Stimulated activated CD8-positive, alpha-beta memory T cell treated with anti-CD3 and anti-CD28 coated beads, Interleukin-15, amount 100 ng/mL, for 4 hours (primary cell): ENCODE measurements around the gene NKAIN1.

Source experiments
- DNase-seq, 2 donors: peaks; one replicate each; pipeline ENCODE4 v3.0.0-alpha.2; 2020; ENCODE audit warnings: low read depth in 2 of 2

The NKAIN1 gene

GRCh38 chr1:31232689-31233088 is 7.0 kb downstream of the NKAIN1 start:
- DNase-seq = no peak

GRCh38 chr1:31231802-31232201 is 7.9 kb downstream of the NKAIN1 start:
- DNase-seq = no peak

GRCh38 chr1:31230378-31230777 is 9.3 kb downstream of the NKAIN1 start:
- no peak for DNase-seq

- DNase-seq = no peak
These were observed 10.7 kb downstream of the NKAIN1 start for GRCh38 chr1:31228986-31229385.

- no peak for DNase-seq
These were observed 11.7 kb downstream of the NKAIN1 start for GRCh38 chr1:31227891-31228568.

DNA sequence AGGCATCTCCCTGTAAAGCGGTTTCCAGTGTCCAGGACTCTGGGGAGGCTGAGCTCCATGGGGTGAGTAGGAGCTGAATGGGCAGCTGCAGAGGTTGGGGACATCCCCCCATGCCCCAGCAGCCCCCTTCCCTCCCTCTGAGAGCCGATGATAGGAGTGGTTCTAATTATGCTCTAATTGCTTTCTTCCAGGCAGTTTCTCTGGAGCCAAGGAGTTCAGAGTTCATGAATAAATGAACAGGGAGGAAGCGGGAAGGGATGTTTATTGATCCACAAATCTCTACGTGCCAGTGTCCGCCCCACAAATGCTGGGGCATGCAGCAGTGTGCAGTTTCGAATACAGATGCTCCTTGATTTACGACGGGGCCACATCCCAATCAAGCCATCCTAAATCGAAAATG is 15.6 kb downstream of the NKAIN1 start:
- no peak for DNase-seq

- DNase-seq = no peak
These were observed 17.5 kb downstream of the NKAIN1 start for GRCh38 chr1:31222176-31222575.

- DNase-seq = no peak
These were observed 18.6 kb downstream of the NKAIN1 start for GRCh38 chr1:31221072-31221471.

DNA sequence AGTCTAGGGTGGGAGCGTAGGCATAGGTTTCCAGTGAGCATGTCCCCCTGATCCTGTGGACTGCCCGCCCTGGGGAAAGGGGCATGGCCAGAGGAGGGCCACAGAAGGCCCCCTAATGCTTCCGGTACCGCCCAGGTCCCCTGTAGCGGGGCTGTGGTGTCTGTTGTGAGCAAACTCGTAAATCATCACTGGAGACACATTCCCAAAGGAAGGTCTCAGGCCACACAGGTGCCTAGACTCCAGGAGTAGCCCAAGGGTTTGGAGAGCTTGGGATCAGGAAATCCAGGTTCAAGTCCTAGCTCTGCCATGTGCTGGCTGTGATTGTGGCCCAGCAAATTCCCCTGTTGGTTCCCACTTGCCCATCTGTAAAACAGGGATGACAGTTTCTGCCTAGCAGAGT is 20.2 kb downstream of the NKAIN1 start:
- DNase-seq = no peak

GRCh38 chr1:31218705-31219104 is 21.0 kb downstream of the NKAIN1 start:
- DNase-seq = no peak

GRCh38 chr1:31216016-31216415 is 23.7 kb downstream of the NKAIN1 start:
- no peak for DNase-seq

DNA sequence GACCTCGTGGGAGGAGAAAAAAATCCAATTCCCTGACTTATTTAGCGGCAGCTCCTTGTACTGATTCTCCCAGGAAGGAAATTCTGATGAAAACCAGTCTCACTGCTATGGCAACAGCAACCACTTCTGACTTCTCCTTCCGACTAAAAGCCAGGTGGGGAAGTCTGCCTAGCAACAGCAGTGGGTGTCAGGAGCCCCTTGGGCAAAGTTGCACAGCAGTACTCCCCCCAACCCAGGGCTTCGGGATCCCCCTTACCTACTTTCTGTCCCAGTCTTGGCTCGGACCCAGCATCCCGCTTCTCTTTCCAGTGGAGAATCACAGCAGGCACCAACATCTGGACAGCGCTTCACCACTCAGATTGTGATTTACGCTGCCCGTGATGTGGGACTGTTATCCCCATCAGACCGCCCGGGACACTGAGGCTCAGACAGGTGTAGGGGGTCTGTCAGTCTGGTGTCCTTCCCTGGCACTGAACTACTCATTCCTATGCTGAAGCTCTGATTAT is 24.6 kb downstream of the NKAIN1 start:
- DNase-seq = no peak

GRCh38 chr1:31214316-31215064 is 25.2 kb downstream of the NKAIN1 start:
- no peak for DNase-seq

DNA sequence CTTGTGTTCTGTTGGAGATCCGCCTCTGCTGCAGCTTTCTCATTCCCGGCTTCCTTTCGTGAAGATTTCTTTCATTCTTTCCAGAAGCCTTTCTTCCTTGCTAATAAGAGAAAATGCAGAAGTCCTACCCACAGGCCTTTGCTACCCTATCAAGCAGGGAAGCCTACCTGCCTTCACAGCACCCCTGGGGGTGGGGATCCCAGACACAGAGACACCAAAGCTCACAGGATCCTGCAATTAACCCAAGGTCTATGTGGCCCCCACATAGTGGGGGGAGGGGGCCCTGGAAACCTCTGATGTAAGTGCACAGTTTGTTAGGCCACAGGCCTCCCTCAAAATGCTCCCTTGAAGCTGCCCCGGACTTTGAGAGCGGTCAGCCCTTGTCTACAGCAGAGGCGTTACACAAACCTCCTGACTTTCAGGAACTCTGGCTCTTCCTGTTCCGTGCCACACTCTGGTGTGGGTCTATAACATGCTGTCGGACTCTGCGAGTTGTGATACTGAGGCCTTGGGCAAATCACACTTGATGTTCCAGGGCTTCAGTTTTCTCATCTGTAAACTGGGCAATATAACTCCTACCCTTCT is 31.2 kb downstream of the NKAIN1 start:
- no peak for DNase-seq

DNA sequence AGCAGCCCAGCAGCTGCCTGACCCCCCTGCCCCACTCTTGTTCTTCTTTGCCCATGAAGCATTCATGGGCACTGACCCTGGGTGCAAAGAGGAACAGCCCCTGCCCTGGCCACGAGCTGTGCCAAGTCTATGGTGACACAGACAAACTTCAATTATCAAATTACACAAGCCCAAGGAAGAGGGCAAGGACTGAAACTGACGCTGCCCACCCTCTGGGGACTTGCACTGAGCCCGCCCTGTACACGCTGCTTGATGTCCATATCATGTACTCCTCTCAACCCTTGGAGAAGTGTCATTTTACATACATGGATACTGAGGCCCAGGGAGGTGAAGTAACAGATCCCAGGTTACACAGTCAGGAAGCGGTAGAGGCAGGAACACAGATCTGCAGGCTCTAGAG is 32.1 kb downstream of the NKAIN1 start:
- no peak for DNase-seq

DNA sequence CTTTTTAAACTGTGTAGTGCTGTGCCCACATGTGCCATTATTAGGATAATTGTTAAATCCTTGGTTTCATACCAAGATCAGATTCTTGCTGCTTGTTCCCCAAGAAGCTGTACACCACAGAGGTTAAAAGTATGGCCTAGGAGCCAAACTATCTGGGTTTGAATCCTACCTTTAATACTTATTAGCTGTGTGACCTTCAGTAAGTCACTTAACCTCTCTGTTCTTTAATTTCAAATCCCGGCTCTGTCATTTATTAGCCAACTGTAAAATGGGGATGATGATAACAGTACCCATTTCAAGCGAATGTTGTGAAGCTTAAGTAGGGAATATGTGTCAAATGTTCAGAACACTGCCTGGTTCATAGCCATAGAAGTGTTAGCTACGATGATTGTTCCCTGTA is 32.6 kb downstream of the NKAIN1 start:
- no peak for DNase-seq

DNA sequence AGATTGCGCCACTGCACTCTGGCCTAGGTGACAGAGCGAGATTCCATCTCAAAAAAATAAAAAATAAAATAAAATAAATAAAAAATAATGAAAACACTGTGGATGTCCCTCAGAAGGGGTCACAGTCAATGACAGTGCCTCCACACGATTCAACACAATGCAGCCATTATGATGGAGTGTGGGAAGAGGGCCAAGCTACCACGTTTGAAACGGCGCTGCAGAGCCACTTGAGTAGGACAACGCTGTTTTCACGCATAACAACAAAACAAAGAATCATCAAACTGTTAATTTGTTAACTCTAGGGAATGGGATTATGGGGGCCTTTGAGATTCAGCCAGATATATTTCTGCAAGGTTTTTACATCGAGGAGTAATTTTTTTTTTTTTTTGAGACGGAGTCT is 36.5 kb downstream of the NKAIN1 start:
- no peak for DNase-seq

DNA sequence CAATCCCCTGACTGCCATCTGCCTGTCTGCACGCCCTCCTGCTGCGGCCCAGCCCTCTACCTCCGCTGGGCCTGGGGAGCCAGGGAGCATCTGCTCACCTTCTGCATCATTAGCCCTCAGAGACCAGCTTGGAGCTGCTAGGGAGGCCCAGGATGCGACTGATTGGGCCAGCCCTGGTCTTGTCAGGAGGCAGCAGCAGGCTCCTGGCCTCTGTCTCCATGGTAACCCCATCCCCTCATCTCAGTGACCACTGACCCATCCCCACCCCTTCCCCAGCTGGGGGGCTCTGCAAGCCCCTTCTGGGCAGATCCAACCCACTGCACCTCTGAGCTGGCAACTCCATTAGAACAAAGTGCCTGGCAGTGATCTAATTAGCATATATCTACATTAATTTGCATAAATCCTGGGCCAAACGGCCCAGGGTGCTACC is 37.7 kb downstream of the NKAIN1 start:
- no peak for DNase-seq

DNA sequence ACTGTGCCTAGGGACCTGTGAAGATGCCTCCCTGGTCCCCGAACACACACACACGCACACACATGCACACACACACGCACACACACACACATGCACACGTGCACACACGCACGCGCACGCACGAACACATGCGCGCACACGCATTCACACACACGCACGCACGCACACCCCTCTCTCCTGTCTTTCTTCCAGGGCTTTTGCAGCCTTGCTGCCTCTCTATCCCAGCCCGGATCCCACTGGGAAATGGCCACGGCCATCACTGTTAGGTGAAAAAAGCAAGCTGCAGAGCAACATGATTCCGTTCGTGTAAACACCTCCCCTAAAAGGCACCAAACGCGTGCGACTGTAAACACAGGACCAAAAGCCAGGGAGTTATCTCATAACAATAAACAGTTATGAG is 39.7 kb downstream of the NKAIN1 start:
- DNase-seq = no peak

- DNase-seq = no peak
These were observed 40.4 kb downstream of the NKAIN1 start for GRCh38 chr1:31199236-31199790.

DNA sequence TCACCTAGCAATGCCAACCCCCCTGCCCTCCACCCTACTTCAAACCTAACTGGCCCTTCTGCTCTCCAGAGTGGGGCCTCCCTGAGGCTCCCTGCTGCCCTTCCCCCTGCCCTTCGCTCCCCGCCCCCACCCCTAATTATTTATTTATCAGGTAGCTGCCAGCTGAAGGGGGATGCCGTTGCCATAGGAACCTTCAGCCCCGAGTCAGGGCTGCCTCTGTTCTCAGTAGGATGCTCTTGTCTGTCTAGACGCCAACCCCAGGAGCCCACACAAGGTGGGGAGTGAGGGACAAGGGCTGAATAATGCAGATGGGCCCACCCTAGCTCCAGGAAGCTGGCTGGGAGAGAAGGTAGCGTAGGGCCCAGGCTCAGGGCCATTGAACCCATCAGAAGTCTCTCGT is 41.1 kb downstream of the NKAIN1 start:
- no peak for DNase-seq

GRCh38 chr1:31198150-31198549 is 41.5 kb downstream of the NKAIN1 start:
- DNase-seq = no peak

DNA sequence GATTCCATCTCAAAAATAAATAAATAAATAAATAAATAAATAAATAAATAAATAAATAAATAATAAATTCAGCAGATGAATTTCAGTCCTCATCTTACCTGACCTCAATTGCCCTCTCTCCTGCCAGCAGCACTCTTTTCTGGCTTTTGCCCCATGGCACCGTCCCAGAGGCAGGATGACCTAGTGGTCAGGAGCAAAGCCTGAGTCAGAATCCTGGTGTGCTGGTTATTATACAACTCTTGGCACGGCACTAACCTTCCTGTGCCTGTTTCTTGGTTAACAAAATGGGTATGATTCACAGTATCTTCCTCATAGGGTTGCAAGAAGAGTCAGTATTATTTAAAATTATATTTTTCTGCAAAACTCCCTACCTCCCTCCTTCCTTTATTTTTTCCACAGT is 43.0 kb downstream of the NKAIN1 start:
- no peak for DNase-seq
